ENCODE data around the gene AKT1S1.

GRCh38 chr19:49895566-49896297 lies 18.6 kb upstream of the AKT1S1 start:
- TF ChIP-seq CTCF (IDR thresholded peaks at IDR 0.05) (no peak), EZH2 (IDR thresholded peaks at IDR 0.05; ENCODE audit: borderline replicate concordance, insufficient read depth, low read depth, low read length, poor library complexity, severe bottlenecking) (no peak)
